HG03108 (cell line): ENCODE data around the gene BRSK1.

Experiments used
- ATAC-seq: cut with Tn5 transposase; IDR thresholded peaks from one replicate; pipeline ENCODE4 v1.9.1; 2021; ENCODE audit warnings: moderate library complexity; ENCODE audit not compliant: unreplicated experiment

The BRSK1 gene

DNA sequence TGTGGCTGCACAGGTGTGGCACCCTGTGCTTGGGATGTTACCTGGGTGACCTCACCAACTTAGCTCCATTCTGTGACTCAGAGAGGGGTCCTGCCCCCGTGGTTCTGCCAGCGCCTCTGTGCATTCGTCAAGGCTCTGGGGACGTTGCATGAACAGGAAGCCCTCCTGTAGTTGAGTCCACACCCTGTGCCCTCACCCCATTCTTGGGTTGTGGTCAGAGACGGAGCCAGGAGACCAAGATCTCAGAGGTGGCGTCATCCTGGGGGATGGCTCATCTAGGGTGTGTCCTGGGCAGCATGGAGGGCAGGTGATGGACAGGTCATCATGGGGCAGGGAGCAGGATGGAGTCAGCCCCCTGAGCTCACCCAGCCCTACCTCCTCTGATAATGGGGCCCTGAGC, 68.2 kb downstream of the BRSK1 start:
- ATAC-seq = no peak

DNA sequence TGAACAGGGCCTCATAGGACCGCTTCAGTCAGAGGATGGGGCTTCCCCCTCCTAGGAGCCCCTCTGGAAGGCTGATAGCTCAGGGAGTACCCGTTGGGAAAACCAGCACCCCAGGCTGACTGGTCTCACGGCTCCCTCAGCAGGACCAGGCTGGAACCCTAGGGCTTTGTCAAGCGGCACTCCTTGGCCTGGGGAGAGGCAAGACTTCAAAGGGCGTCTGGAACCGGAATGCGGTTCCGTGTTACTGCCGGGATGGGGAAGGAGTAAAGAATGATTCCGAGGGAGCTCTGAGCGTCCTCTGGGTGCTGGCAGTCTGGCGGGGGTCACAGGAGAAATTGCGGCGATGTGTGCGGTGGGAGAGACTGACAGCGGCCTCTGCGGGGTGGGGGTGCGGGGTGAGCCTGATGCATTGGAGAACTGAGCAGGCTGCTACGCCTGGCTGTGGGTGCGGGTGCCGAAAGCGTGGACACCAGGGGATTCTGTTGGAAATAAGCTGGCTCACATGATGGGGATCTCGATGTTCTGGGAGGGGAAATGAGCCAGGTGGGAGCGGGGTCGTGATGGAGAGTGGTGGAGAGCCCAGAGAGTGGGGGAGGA, 68.8 kb downstream of the BRSK1 start:
- ATAC-seq = no peak

GRCh38 chr19:55353356-55353802, 69.6 kb downstream of the BRSK1 start:
- no peak for ATAC-seq

DNA sequence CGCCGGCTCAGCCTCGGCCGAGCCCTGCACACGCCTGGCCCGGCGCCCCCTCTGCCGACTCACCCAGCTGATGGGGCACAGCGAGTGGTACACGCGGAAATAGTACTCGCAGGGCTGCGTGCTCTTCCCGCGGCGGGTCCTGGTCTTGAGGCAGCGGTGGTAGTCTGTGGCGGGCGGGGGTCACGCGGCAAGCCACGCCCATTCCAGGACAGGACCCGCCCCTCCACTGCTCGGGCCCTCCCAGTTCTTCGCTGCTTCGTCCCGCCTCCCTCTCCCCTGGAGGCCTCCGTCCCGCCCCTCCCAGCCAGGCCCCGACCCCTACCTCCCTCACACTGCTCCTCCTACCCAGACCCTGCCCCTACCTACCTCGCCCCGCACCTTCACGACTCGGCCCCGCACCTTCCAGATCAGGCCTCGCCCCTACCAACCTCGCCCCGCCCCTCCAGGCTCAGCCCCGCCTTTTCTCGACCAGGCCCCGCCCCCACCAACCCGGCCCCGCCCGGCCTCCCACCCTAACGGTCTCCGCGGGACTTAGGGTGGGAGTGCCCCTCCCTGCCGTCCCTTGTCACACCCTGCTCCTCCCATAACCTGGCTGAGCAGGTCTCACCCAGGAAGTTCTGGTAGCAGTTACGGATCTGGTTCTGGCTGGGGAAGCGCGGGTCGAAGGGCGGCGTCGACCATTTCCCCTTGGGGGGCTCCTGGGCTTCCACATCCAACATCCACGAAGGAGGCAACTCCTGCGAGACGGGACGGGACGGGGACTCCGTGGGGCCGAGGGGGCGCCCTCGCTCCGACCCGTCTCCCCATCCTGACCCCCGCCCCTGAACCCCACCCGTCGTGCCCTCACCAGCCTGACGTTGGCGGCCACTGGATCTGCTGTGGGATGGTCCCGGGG, 70.3 kb downstream of the BRSK1 start:
- ATAC-seq = no peak

GRCh38 chr19:55354698-55355212, 71.0 kb downstream of the BRSK1 start, which contains the start of gene COX6B2:
Gene COX6B2 (minus strand): TSS chr19:55354719. CDS start chr19:55354521, 198 bp downstream.
- ATAC-seq = no peak

GRCh38 chr19:55355213-55355821, 71.5 kb downstream of the BRSK1 start:
- ATAC-seq = no peak

DNA sequence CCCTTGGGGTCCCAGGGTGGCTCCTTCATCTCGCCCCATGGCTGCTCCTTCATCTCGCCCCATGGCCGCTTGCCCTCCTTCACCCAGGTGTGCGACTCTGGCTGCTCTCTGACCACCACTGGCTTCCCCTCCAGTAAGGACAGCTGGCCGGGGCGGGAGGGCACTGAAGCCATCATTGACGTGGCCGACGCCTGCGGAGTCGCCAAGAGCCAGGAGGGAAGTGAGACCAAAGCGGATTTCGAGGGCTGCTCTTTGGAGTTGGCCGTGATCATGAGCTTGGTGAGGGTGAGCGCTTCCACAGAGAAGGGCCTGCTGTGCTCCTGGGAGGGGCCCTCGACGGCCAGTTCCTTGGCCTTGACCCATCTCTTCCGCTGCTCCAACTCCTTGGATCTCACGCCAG, 74.7 kb downstream of the BRSK1 start:
- ATAC-seq = no peak

- no peak for ATAC-seq
Measured at GRCh38 chr19:55358943-55359908, 75.4 kb downstream of the BRSK1 start.

GRCh38 chr19:55360902-55361301, 77.1 kb downstream of the BRSK1 start:
- no peak for ATAC-seq
